Anterior cingulate cortex (tissue), 58 donors: ENCODE results near the gene CMKLR1.

Experiments
- DNase-seq, 58 donors: peaks; one replicate each; lab custom pipeline; 2025; lab: John Stamatoyannopoulos, UW

CMKLR1 gene

GRCh38 chr12:108318472-108319275 is 20.4 kb downstream of the CMKLR1 start:
- DNase-seq: no peak

DNA sequence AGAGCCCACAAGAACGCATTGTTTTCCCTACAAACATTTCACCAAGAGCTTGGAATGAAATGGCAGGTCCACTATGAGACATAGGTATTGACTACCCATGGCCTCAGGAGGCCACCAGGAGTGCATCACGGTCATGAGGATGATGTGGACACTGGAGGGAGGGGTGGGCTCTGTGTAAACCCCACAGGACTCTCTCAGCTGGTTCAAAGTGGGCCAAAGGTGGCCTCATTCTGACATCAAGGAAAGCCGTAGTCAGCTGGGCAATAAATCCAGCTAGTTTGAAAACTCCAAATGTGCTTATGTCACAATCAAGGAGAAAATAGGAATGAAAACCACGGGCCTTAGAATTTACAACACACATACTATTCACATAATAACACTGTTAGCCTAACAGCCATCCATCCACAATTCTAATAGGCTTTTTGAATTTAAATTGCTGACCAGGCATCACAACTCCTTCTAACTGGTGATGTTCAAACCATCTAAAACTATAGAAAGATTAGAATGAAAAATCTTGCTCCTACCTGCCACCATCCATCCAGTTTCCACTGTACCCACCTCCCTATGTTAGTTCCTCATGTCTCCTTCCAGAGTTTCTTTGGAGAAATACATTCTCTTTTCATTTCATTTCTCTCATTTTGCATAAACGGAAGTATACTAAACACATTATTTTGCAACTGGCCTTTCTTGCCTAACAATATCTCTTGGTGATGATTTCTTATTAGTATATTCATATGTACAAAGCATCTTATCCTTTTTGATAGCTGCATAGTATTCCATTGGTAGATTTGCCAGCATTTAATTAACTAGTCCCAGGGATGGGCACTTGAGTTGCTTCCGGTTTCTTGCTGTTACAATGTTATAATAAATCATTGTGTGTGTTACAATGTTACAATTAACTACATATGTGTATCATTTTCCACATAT is 21.5 kb downstream of the CMKLR1 start:
- no peak for DNase-seq

GRCh38 chr12:108316176-108317086 is 22.7 kb downstream of the CMKLR1 start:
- DNase-seq: no peak

DNA sequence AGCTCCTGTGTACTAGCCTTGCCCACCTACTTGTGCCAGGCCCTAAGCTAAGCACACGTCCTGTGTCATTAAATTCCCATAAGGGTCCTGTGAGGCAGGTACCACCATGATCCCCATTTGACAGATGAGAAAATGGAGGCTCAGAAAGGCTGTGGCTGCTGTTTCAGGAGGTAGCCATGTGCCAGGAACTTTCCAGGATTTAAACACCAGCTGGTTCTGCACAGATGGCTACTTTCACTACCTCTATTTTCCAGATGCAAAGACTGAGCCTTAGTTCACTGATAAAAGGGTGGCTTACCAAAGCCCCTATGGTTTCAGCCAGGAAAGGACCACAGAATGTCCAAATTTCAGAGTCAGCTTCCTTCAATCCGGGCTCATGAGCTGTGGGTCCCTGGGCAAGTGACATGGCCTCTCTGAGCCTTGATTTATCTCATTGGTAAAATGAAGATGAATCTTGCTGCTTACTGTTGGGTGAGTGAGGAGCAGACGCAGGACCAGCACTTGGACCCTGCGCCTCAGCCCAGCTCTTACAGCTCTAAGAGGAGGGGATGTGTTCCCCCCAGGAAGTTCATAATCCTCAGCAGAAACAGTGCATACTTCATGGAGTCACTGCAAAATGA is 23.5 kb downstream of the CMKLR1 start:
- DNase-seq: no peak

DNA sequence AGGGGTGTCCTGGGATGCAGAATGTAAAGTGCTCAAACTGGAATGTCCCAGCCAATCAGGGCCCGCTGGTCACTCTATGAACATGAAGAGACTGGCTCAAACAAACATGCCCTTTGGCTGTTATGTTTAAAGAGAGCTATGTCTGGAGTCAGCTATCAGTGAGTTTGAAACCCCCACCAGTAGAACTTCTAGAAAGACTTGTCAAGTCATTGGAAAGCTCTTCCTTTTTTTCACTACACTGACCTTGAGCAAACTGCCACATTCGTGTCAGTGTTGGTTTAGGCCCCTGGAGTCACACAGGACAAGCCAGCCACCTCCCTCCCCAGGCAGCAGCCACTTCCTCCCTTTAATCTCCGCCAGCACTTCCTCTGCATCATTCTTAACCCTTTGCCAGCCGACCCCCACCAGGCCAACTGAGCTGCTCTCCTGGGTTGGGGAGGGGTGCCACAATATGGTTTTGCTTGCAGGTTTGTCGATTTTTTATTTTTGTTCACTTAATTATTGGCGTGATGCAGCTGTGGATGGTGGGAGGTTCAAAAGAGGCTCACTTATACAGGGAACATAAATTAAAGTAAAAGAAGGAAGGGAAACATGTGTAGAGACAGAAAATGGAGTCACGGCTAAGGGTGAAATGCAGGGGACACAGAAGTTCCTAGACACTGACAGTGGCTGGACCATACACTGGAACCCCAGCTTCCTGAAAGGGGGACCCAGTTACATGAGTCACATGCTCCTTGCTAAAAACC is 25.3 kb downstream of the CMKLR1 start:
- DNase-seq: peak in 12 of 58 donors; percentile 5 to 32 (median 14)

DNA sequence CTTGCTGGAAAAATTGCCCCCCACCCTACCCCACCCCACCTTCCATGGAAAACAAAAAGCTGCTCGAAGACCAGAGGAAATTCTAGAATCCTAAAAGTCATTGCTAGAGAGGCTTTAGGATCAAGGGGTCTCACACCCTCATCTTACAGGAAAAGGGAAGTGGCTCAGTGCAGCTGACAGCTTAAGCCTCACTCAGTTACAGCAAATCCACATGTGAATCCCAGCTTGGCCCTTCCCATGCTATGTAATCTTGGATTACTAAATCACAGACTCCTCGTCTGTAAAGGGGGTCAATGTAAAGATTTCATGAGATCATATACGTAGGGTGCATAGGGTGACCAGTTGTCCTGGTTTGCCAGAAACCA is 25.9 kb downstream of the CMKLR1 start:
- no peak for DNase-seq

DNA sequence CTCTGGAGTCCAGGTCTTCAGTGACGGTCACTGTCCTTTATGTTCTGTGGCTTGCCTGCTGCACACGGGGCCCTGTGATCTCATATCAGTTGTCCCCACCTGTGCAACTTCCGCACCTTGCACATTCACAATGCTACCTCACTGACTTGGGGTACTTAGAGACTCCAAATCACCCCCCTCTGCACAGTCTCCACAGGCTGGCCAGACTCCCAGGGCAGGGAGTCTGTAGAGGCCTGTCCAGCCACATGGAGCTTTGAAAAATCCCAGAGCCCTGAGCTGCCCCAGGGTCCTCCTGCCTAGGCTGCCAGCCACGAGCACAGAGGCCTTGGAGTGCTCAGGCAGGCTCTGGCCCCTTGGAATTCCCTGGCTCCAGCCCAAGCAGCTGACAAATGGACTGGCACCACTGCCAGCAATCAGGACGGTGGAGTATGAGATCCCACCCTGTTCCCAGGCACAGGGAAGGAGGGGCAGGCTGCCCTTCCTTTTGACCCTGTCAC is 26.4 kb downstream of the CMKLR1 start:
- DNase-seq: peak in 26 of 58 donors; percentile 11 to 56 (median 25)

- no peak for DNase-seq
Measured at GRCh38 chr12:108312073-108312659, 26.9 kb downstream of the CMKLR1 start.

DNA sequence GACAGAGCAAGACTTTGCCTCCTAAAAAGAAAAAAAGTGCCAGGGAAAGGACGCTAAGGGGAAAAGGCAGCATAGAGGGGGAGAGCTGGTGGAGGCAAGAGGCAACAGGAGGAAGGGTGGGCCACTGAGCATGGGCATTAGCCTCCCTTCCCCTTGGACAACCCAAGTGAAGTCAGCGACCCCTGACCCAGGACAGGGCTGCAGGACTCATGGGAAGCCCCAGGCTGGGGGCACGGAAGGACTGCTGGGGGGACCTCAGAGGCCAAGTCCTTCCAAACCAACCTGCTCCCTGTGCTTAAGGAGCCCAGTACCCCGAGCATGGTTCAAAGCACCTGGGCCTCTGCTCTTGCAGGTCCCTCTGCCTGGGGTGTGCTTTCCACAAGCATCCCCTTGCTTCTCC is 27.5 kb downstream of the CMKLR1 start:
- no peak for DNase-seq

GRCh38 chr12:108310489-108310888 is 28.6 kb downstream of the CMKLR1 start:
- peak in 16 of 58 donors; percentile 8 to 52 (median 28) for DNase-seq

GRCh38 chr12:108309674-108310312 is 29.3 kb downstream of the CMKLR1 start:
- DNase-seq: no peak

DNA sequence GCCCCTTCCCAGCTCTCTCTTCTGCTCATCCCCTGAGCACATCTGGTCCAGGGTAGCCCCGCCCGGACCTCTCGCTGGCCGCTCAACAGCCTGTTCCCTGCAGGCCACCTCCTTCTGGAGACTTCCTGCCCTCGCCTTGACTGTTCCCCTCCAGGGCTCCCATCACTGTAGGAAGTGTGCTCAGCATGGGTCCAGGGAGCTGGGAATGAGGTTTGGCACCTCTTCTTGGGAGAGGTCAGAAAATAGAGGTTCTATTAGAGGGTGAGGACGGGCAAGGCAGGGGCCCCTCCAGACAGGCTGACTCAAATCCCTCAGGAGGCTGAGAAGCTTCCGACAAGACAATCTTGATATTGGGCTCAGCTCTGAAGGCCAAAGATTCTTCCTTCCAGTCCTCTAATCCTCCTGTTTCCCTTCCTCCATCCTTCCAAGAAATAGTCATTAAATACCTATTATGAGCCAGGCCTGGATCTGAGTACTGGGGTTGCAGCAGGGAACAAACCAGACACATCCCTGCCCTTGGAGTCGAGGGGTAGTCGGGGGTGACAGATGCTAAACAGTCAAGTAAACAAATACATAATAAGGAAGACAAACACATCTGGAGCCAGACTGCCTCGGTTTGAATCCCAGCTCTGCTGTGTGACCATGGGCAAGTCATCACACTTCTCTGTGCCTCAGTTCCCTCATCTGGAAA is 30.6 kb downstream of the CMKLR1 start:
- DNase-seq: no peak

DNA sequence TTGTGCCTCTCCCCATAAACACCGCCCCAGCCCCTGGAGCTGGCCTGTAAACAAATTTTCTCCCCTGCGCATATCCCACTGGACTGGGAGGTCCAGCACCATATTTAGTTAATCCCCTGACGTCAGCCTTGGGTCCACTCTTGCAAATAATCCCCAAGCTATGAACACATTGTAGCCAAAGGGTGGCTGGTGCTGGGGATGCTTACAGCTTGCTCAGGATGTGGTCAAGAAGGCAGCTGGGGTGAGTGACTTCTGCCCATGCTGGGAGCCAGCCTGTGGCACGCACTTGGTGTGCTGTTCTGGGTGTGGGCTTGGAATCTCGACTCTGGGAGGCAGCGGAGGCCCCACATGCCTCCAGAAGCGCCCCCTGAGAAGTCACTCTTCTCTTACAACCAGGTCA is 32.1 kb downstream of the CMKLR1 start:
- DNase-seq: peak in 14 of 58 donors; percentile 4 to 40 (median 14)

DNA sequence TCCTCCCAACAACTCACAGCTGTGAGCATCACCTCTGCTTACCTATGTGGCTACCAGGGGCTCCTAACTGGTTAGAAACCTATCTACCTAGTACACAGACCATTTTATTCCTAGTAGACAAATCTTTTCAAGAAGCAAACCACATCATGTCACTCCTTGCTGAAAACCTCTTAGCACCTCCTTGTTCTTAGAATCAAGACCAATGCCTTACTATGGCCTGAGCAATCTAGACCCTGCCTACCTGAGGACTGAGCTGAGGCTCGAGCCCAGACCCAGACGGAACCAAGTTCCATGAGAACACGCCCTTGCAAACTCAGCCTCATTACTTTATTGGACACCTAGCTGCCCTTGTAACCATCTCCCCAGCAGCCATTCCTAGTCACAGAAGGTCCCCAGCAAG is 32.6 kb downstream of the CMKLR1 start:
- no peak for DNase-seq

- DNase-seq: peak in 11 of 58 donors; percentile 2 to 46 (median 16)
Measured at GRCh38 chr12:108305991-108306501, 33.1 kb downstream of the CMKLR1 start.

GRCh38 chr12:108305520-108305919 is 33.6 kb downstream of the CMKLR1 start:
- DNase-seq: peak in 53 of 58 donors; percentile 8 to 88 (median 45)

DNA sequence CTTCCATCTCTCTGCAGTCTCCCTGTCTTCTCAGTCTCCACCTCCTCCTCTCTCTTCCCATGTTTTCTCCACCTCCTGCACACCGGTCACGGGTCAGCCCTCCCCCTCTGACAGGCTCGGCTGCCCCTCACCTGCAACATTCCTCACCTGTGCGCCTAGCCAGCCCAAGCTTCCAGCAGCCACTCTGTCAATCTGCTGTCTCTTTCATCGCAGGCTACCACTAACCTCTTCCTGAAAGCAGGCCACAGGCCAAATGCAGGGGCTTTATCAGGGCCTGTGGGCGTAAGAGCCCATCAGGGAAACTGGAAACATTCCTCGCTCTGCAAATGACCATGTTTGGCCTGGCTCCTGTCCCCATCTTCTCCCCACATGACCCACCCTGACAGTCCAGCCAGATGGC is 34.5 kb downstream of the CMKLR1 start:
- DNase-seq: no peak
